Peyer's patch (tissue), 4 donors: ENCODE data around the gene LILRB2. TPM values are rescaled to one million over a fixed set of nuclear protein-coding genes. Genes with fewer than 3 reads are reported as not detected.

Source experiments
- DNase-seq, 3 donors: peaks; one replicate each; pipeline ENCODE4 v3.0.0-alpha.2; 2017 to 2019
- H3K27ac ChIP-seq, 4 donors: fragments of 200-600 bp; sonication (generic); one replicate each; pipeline ENCODE4 v1.5.1; 2016 to 2019
- H3K27me3 ChIP-seq, 2 donors: fragments of 200-600 bp; sonication (generic); one replicate each; pipeline ENCODE4 v1.5.1; 2019
- H3K36me3 ChIP-seq, 3 donors: fragments of 200-600 bp; sonication (generic); one replicate each; pipeline ENCODE4 v1.5.1; 2016 to 2019
- H3K4me1 ChIP-seq, 4 donors: fragments of 200-600 bp; sonication (generic); one replicate each; pipeline ENCODE4 v1.5.1; 2016 to 2019
- H3K4me3 ChIP-seq, 4 donors: fragments of 200-600 bp; sonication (generic); 1 replicate in 3 of 4; 2 replicates in 1 of 4; pipeline ENCODE4 v1.5.1; 2016 to 2019; ENCODE audit warnings: mild to moderate bottlenecking in 1 of 4
- H3K9me3 ChIP-seq, 4 donors: fragments of 200-600 bp; sonication (generic); one replicate each; pipeline ENCODE4 v1.5.1; 2016 to 2019; ENCODE audit warnings: mild to moderate bottlenecking in 1 of 4
- POLR2A ChIP-seq, 2 donors: fragments of 450-650 bp; IDR thresholded peaks; one replicate each; pipeline ENCODE4 v1.5.1; 2017; ENCODE audit warnings: antibody characterized with exemption in 2 of 2, mild to moderate bottlenecking in 2 of 2, moderate library complexity in 2 of 2
- total RNA-seq, 4 donors: library from RNA; depleted of rRNA; stranded (reverse); fragments of >200 nt; gene quantifications; one replicate each; pipeline ENCODE4 v1.1.0, GENCODE V29; 2016
- TF ChIP-seq, protein P1 (sequence below), 6 experiments: fragments of 450-650 bp in 4 of 6; fragments of 200-600 bp in 2 of 6; sonication (generic) in 1 of 6; IDR thresholded peaks; one replicate each; pipeline ENCODE4 v1.5.1; 2017 to 2019; ENCODE audit warnings: antibody characterized with exemption in 6 of 6, mild to moderate bottlenecking in 3 of 6, moderate library complexity in 1 of 6

LILRB2 gene
- total RNA-seq, 4 donors from 2014 or later = 0.53 to 11.6 (median 1.6) TPM

DNA sequence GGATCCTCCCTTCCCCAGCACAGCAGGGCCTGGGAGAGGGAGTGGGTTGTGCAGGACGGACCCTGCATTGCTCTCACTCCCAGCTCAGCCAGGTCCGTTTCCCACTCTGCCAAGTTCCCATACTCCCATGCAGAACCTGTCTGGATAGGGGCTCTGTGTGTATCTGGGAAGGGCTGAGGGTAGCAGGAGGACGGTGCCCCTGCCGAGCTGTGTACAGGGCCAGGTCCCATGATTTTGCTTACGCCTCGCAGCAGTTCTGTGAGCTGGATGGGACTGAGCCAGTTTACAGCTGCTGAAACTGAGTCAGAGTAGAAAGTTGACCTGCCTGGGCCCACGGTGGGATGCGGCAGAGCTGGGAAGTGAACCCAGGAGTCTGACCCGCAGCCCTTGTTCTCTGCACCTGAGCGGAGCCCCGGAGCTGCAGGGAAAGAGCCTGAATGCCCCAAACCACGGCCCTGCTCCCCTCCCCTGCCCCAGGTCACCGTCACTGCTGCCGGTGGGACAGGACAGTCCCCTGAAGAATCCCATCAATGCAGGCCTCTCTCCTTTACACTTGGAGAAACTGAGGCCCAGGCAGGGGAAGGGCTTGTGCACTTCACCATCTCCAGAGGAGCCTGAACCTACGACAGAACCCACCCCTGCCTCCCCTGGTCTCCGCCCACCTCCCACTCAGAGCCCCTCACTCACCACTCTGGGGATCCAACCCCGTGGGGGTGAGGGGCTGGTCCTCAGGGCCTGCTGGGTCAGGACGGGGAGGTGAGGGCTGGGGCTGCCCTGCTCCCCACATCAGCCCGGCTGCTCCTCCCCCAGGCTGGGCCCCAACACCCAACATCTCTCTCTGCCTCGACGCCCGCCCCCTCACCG, 27.3 kb downstream of the LILRB2 start:
- Histone ChIP-seq H3K36me3 (no peaks in the 10 kb centered on the region), H3K27ac (no peak overlapping the region), H3K9me3 (no peaks in the 10 kb centered on the region), H3K4me3 (no peak overlapping the region), H3K4me1 (no peaks in the 10 kb centered on the region), H3K27me3 (no peaks in the 10 kb centered on the region)
- peak in 1 of 3 donors; percentile 21 for DNase-seq
- no peak for TF ChIP-seq POLR2A (IDR thresholded peaks at IDR 0.05)
- TF ChIP-seq, protein P1, sequence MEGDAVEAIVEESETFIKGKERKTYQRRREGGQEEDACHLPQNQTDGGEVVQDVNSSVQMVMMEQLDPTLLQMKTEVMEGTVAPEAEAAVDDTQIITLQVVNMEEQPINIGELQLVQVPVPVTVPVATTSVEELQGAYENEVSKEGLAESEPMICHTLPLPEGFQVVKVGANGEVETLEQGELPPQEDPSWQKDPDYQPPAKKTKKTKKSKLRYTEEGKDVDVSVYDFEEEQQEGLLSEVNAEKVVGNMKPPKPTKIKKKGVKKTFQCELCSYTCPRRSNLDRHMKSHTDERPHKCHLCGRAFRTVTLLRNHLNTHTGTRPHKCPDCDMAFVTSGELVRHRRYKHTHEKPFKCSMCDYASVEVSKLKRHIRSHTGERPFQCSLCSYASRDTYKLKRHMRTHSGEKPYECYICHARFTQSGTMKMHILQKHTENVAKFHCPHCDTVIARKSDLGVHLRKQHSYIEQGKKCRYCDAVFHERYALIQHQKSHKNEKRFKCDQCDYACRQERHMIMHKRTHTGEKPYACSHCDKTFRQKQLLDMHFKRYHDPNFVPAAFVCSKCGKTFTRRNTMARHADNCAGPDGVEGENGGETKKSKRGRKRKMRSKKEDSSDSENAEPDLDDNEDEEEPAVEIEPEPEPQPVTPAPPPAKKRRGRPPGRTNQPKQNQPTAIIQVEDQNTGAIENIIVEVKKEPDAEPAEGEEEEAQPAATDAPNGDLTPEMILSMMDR (IDR thresholded peaks at IDR 0.05) = no peak

DNA sequence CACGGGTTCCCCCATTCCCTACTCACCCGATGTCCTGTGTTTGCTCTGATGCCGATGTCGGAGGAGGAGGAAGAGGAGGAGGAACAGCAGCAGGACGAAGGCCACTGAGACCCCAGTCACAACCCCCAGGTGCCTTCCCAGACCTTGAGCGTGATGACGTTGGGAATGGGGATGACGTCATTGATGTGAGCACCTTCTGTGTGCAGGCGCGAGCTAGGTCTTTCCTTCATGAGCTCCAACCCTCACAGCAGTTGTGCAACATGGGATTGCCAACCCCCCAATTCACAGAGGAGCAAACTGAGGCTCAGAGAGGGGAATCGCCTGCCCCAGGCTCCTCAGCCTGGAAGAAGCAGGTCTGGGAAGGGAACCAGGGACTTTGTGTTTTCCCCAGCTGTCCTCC, 28.1 kb downstream of the LILRB2 start:
- peak in 1 of 3 donors; percentile 13 for DNase-seq
- Histone ChIP-seq H3K9me3 (no peaks in the 10 kb centered on the region), H3K36me3 (no peaks in the 10 kb centered on the region), H3K4me3 (no peak overlapping the region), H3K27ac (no peak overlapping the region), H3K27me3 (no peaks in the 10 kb centered on the region), H3K4me1 (no peaks in the 10 kb centered on the region)
- TF ChIP-seq POLR2A (IDR thresholded peaks at IDR 0.05) = no peak
- TF ChIP-seq, protein P1 (IDR thresholded peaks at IDR 0.05) = no peak

DNA sequence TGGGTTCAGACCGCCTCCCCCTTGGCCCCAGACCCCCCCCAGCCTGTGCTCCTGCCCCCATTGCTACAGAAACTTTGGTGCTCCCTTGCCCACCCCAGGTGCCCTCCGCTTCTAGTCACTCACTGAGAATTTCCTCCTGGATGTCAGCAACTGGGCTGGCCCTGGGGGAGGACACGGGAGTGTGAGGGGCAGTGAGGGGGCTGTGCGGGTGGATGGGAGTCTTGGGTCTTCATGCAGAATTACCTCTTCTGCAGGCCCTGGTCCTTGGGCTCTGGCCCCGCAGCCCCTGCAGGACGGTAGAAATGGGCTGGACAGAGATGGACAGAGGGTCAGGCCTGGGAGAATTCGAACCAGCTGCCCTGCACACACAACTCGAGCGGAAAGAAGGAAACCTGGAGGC, 28.7 kb downstream of the LILRB2 start:
- no peaks in the 10 kb centered on the region for H3K9me3 ChIP-seq
- no peaks in the 10 kb centered on the region for H3K36me3 ChIP-seq
- H3K27me3 ChIP-seq = no peaks in the 10 kb centered on the region
- TF ChIP-seq, protein P1 (IDR thresholded peaks at IDR 0.05) = no peak
- TF ChIP-seq POLR2A (IDR thresholded peaks at IDR 0.05) = no peak
- no peaks in the 10 kb centered on the region for H3K4me1 ChIP-seq
- DNase-seq = no peak
- H3K27ac ChIP-seq = no peak overlapping the region
- H3K4me3 ChIP-seq = no peak overlapping the region

DNA sequence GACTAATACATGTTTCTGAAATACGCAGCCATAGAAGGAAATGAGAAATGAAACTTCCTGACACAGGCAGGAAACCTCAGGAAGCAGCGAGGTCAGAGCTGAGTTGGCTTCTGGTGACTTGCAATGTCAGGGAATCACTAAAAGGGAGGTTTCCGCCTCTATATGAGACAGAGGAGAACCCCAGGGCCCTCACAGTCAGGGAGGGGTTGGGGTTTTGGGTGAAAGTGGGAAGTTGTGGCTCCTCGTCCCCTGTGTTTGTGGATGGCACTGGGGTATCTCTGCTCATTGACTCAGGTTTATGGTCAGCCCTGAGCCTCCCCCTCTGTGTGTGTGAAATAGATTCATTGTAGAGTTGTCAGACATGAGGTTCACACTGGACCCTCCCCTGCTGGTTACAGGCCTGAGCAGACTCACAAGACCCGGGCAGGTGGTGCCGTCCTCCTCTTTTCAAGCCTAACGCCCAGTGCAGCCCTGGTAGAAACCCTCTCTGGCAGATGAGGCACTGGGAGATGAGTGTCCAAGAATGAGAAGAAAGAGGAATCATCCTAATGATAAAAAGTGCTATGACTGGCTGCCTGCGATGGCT, 32.8 kb downstream of the LILRB2 start:
- no peak for TF ChIP-seq POLR2A (IDR thresholded peaks at IDR 0.05)
- TF ChIP-seq, protein P1 (IDR thresholded peaks at IDR 0.05) = no peak

DNA sequence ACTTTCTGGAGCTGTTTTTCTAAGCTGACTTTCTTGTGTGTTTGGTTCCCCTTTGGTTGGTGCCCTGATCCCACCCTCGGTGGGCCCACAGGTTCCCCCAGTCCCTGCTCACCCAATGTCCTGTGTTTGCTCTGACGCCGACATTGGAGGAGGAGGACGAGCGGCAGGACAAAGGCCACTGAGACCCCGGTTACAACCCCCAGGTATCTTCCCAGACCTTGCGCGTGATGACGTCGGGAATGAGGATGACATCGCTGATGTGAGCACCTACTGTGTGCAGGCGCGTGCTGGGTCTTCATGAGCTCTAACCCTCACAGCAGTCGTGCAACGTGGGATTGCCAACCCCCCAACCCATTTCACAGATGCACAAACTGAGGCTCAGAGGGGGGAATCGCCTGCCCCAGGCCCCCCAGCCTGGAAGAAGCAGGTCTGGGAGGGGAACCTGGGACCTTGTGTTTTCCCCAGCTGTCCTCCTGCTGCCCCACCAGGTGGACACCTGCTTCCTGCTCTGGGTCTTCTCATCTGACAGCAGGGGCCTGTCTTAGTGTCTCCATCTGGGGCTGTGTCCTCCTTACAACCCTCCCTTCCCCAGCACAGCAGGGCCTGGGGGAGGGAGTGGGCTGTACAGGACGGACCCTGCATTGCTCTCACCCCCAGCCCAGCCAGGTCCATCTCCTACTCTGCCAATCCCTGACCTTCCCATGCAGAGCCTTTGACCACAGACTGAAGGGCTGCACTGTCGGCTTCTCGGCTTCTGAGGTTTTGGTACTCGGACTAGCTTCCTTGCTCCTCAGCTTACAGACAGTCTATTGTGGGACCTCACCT, 33.6 kb downstream of the LILRB2 start:
- no peaks in the 10 kb centered on the region for H3K36me3 ChIP-seq
- H3K9me3 ChIP-seq = no peaks in the 10 kb centered on the region
- H3K27me3 ChIP-seq = no peaks in the 10 kb centered on the region
- H3K4me1 ChIP-seq = no peaks in the 10 kb centered on the region
- TF ChIP-seq, protein P1 (IDR thresholded peaks at IDR 0.05) = no peak
- H3K4me3 ChIP-seq = no peak overlapping the region
- peak in 1 of 3 donors; percentile 41 for DNase-seq
- H3K27ac ChIP-seq = peak overlapping the region in 1 of 4 donors; percentile 57

More for the DNA sequence above, 32.8 kb downstream of the LILRB2 start:
- peak in 1 of 3 donors; percentile 54 for DNase-seq
- no peaks in the 10 kb centered on the region for H3K4me1 ChIP-seq
- H3K9me3 ChIP-seq = no peaks in the 10 kb centered on the region
- peak overlapping the region in 1 of 4 donors; percentile 57 for H3K27ac ChIP-seq
- no peaks in the 10 kb centered on the region for H3K27me3 ChIP-seq
- H3K4me3 ChIP-seq = no peak overlapping the region
- H3K36me3 ChIP-seq = no peaks in the 10 kb centered on the region
